ENCODE measurements around the gene FABP1. TPM values are rescaled to one million over a fixed set of nuclear protein-coding genes. Genes with fewer than 3 reads are reported as not detected.

Gene FABP1
- total and polyA plus RNA-seq, 12 donors = 0.14 to 1.1 TPM; not detected in 10

DNA sequence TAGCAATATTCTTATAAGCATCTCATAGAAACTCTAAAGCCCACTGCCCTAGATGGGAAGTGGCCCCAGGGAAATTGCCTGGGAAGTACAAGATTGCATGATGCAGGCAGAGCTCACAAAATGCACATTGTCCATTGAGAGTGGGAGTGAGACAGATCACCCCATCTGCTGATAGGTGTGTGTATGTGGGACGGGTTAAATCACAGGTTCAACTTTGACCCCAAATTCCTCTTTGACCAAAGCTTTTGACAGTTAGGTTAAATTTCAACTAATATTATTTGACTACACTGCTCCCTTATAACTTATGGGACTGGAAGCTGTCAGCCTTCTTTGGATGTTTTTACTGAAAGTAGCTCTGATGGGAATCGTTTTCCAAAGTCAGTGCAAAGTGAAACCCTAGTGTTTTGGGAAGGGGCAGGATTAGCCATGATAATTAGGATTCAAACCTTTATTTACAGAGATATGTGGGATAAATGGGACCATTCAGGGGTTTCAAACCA is 11.4 kb upstream of the FABP1 start:
- ATAC-seq (no peak), DNase-seq (no peak)
- TF ChIP-seq, protein P1, sequence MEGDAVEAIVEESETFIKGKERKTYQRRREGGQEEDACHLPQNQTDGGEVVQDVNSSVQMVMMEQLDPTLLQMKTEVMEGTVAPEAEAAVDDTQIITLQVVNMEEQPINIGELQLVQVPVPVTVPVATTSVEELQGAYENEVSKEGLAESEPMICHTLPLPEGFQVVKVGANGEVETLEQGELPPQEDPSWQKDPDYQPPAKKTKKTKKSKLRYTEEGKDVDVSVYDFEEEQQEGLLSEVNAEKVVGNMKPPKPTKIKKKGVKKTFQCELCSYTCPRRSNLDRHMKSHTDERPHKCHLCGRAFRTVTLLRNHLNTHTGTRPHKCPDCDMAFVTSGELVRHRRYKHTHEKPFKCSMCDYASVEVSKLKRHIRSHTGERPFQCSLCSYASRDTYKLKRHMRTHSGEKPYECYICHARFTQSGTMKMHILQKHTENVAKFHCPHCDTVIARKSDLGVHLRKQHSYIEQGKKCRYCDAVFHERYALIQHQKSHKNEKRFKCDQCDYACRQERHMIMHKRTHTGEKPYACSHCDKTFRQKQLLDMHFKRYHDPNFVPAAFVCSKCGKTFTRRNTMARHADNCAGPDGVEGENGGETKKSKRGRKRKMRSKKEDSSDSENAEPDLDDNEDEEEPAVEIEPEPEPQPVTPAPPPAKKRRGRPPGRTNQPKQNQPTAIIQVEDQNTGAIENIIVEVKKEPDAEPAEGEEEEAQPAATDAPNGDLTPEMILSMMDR (IDR thresholded peaks at IDR 0.05) = no peak
- Histone ChIP-seq H3K9me3 (peaks cover 0 to 22% (median 0%) of the 10 kb centered on the region in 11 donors), H3K36me3 (no peaks in the 10 kb centered on the region), H3K27me3 (peaks cover 0 to 6% (median 0%) of the 10 kb centered on the region in 7 donors), H3K4me1 (no peaks in the 10 kb centered on the region), H3K27ac (no peak overlapping the region), H3K4me3 (no peak overlapping the region)
- intact Hi-C loops (cut with DNase I) = no loop called here
- 61 to 73% methylated on average over 2 of the region's 2 CpGs for WGBS, 2 donors

DNA sequence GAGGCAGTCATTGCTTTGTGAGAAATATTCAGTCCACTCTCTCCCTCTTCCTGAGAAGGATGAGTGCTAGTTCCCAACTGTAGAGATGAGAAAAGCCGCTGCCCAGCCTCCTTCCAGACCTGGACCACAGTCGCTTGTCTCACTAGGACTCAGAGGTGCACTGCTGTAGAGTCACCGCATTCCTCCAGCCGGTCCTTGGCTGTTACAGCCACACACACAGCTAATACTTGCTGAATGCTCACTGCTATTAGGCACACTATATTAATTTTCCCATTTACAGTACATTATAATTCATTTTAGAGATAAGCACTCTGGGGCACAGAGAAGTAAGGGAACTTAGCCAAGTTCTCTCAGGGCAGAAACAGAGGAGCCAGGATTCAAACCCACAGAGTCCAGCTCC is 10.0 kb upstream of the FABP1 start:
- peaks cover 0 to 15% (median 0%) of the 10 kb centered on the region in 11 donors for H3K9me3 ChIP-seq
- intact Hi-C loops (cut with DNase I) = no loop called here
- H3K27ac ChIP-seq = no peak overlapping the region
- no peak for ATAC-seq
- H3K4me3 ChIP-seq = no peak overlapping the region
- no peaks in the 10 kb centered on the region for H3K36me3 ChIP-seq
- TF ChIP-seq, protein P1 (IDR thresholded peaks at IDR 0.05) = no peak
- 91 to 94% methylated on average over 4 of the region's 4 CpGs for WGBS, 2 donors
- DNase-seq = no peak
- peaks cover 0 to 6% (median 0%) of the 10 kb centered on the region in 7 donors for H3K27me3 ChIP-seq
- H3K4me1 ChIP-seq = no peaks in the 10 kb centered on the region

DNA sequence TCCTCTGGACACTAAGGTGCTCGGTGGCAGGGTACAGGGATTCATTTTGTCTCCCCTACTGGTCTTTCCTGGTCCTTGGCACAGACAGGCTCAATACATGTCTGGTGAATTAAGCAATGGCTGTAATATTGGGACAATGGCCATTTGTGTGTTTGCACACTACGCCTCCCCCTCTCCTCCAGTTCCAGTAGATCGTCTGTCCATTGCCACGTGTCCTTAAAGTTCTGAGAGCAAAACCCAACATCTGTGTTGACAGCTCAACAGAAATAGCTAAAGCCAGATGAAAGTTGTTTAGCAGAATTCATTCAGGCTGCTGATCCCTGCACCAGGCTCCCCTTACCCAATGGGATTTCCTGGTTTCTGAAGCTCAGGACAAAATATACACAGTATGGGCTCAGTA is 9.0 kb upstream of the FABP1 start:
- no peak overlapping the region for H3K4me3 ChIP-seq
- peaks cover 0 to 8% (median 0%) of the 10 kb centered on the region in 11 donors for H3K9me3 ChIP-seq
- TF ChIP-seq, protein P1 (IDR thresholded peaks at IDR 0.05) = no peak
- DNase-seq (no peak), ATAC-seq (no peak)
- no peak overlapping the region for H3K27ac ChIP-seq
- H3K36me3 ChIP-seq = no peaks in the 10 kb centered on the region
- intact Hi-C loops (cut with DNase I) = no loop called here
- H3K4me1 ChIP-seq = no peaks in the 10 kb centered on the region
- WGBS, 2 donors = 68 to 78% methylated on average over 4 of the region's 4 CpGs
- H3K27me3 ChIP-seq = peaks cover 0 to 6% (median 0%) of the 10 kb centered on the region in 7 donors

DNA sequence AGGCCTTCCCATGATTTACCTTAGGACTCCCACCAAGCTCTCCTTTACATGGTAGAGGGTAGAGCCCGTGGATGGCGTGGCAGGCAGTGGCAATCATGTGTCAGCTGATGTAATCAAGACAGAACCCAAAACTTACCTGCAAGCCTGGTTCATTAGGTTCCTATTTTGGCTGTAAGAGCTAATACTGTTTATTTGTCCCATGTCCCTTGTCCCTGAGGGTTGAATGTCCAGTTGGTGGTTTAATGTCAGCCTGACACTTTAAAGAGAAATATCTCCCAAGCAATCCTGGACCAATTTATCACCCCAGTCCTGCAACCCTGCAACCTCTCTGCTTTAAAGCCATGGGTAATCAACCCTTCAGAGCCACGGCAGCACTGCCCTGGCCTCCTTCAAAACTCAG is 6.0 kb upstream of the FABP1 start:
- Histone ChIP-seq H3K4me1 (no peaks in the 10 kb centered on the region), H3K27me3 (peaks cover 0 to 6% (median 0%) of the 10 kb centered on the region in 7 donors), H3K27ac (no peak overlapping the region), H3K4me3 (no peak overlapping the region), H3K9me3 (no peaks in the 10 kb centered on the region), H3K36me3 (no peaks in the 10 kb centered on the region)
- WGBS, 2 donors = 73 to 83% methylated on average over 3 of the region's 3 CpGs
- TF ChIP-seq, protein P1 (IDR thresholded peaks at IDR 0.05) = no peak
- intact Hi-C loops (cut with DNase I) = no loop called here
- no peak for ATAC-seq
- no peak for DNase-seq

Data from heart right ventricle (tissue), 16 donors.